Inflammatory macrophage treated with lipopolysaccharide for 4 hours (primary cell): ENCODE data around the gene MMP13.
A peak's percentile ranks its signal among the peaks of the same experiment; 100 is the strongest.
"Not testable (repeated sequence)": the region's sequence is repeated elsewhere in the genome, so short reads cannot be mapped to it uniquely, and the experiment has no call there.

Experiments
- DNase-seq: peaks from one replicate; pipeline ENCODE4 v3.0.0-alpha.2; 2020

MMP13 gene

GRCh38 chr11:102934735-102935134 is 20.8 kb downstream of the MMP13 start:
- no peak for DNase-seq

GRCh38 chr11:102933627-102934026 is 21.9 kb downstream of the MMP13 start:
- DNase-seq, result no peak

- DNase-seq, result peak; percentile 34
These were observed 22.9 kb downstream of the MMP13 start for GRCh38 chr11:102932678-102933077.

- no peak for DNase-seq
These were observed 25.1 kb downstream of the MMP13 start for GRCh38 chr11:102930451-102930850.

- DNase-seq, result no peak
These were observed 25.6 kb downstream of the MMP13 start for GRCh38 chr11:102929972-102930371.

- no peak for DNase-seq
These were observed 26.4 kb downstream of the MMP13 start for GRCh38 chr11:102929166-102929565.

GRCh38 chr11:102928247-102928646 is 27.3 kb downstream of the MMP13 start:
- DNase-seq, result no peak

GRCh38 chr11:102927624-102927990 is 27.9 kb downstream of the MMP13 start:
- peak; percentile 15 for DNase-seq

GRCh38 chr11:102926961-102927623 is 28.4 kb downstream of the MMP13 start:
- DNase-seq, result peak; percentile 53

GRCh38 chr11:102926517-102926916 is 29.0 kb downstream of the MMP13 start:
- DNase-seq, result no peak

GRCh38 chr11:102925988-102926387 is 29.5 kb downstream of the MMP13 start:
- DNase-seq, result no peak

- DNase-seq, result peak; percentile 70
These were observed 30.6 kb downstream of the MMP13 start for GRCh38 chr11:102924851-102925380.

- no peak for DNase-seq
These were observed 33.8 kb downstream of the MMP13 start for GRCh38 chr11:102921587-102922220.

- peak; percentile 97 for DNase-seq
These were observed 35.3 kb downstream of the MMP13 start for GRCh38 chr11:102920118-102920684.

- DNase-seq, result no peak
These were observed 40.5 kb downstream of the MMP13 start for GRCh38 chr11:102915044-102915375.

GRCh38 chr11:102914238-102915043 is 41.1 kb downstream of the MMP13 start:
- peak; percentile 49 for DNase-seq

- no peak for DNase-seq
These were observed 43.1 kb downstream of the MMP13 start for GRCh38 chr11:102912482-102912830.

GRCh38 chr11:102911758-102912481 is 43.6 kb downstream of the MMP13 start:
- DNase-seq, result no peak

- not testable (repeated sequence) for DNase-seq
These were observed 49.7 kb downstream of the MMP13 start for GRCh38 chr11:102905848-102906247.

- not testable (repeated sequence) for DNase-seq
These were observed 51.6 kb downstream of the MMP13 start for GRCh38 chr11:102903895-102904294.

- no peak for DNase-seq
These were observed 55.2 kb downstream of the MMP13 start for GRCh38 chr11:102900346-102900745.
